Neural cell (in vitro differentiated cells): ENCODE results near the gene DST. TPM values are rescaled to one million over a fixed set of nuclear protein-coding genes. Genes with fewer than 3 reads are reported as not detected.
A peak's percentile ranks its signal among the peaks of the same experiment; 100 is the strongest.

Experiments used
- H2AFZ ChIP-seq: fragments of 200-600, 300-800 bp; sonication (generic), shearing (Covaris generic); 2 replicates; pipeline ENCODE4 v1.6.0; 2014; ENCODE audit warnings: low read depth, mild to moderate bottlenecking, antibody characterized with exemption, low read length, moderate library complexity
- H3F3A ChIP-seq: fragments of 200-600 bp; shearing (Covaris generic); 2 replicates; pipeline ENCODE4 v1.6.1; 2016; ENCODE audit warnings: mild to moderate bottlenecking, moderate library complexity, mixed read lengths, antibody characterized with exemption, low read length; ENCODE audit not compliant: insufficient read depth, poor library complexity, severe bottlenecking
- H3K27ac ChIP-seq: fragments of 200-600, 300-800 bp; sonication (generic), shearing (Covaris generic); 2 replicates; pipeline ENCODE4 v1.5.1; 2014; ENCODE audit warnings: mild to moderate bottlenecking, low read length, moderate library complexity
- H3K27me3 ChIP-seq: fragments of 300-800, 200-600 bp; sonication (generic), shearing (Covaris generic); 2 replicates; pipeline ENCODE4 v1.6.0; 2014; ENCODE audit warnings: mild to moderate bottlenecking, low read depth, low read length, moderate library complexity; ENCODE audit not compliant: insufficient read depth
- H3K36me3 ChIP-seq: fragments of 300-800, 200-600 bp; sonication (generic), shearing (Covaris generic); 2 replicates; pipeline ENCODE4 v1.5.1; 2014; ENCODE audit warnings: mild to moderate bottlenecking, antibody characterized with exemption, low read length, moderate library complexity; ENCODE audit not compliant: insufficient read depth
- H3K4me2 ChIP-seq: fragments of 300-800, 200-600 bp; sonication (generic), shearing (Covaris generic); 2 replicates; pipeline ENCODE4 v1.6.0; 2014; ENCODE audit warnings: mild to moderate bottlenecking, low read length
- H3K4me3 ChIP-seq: fragments of 300-800, 200-600 bp; sonication (generic), shearing (Covaris generic); 2 replicates; pipeline ENCODE4 v1.5.1; 2014; ENCODE audit warnings: mild to moderate bottlenecking, low read length, moderate library complexity
- H3K79me2 ChIP-seq: fragments of 200-600 bp; shearing (Covaris generic); replicated peaks from 2 replicates; pipeline ENCODE4 v1.6.0; 2014; ENCODE audit warnings: mild to moderate bottlenecking, low read length, moderate library complexity; ENCODE audit not compliant: insufficient read depth
- H3K9ac ChIP-seq: fragments of 300-800, 200-600 bp; sonication (generic), shearing (Covaris generic); 2 replicates; pipeline ENCODE4 v1.6.1; 2016; ENCODE audit warnings: mild to moderate bottlenecking, low read length, mixed read lengths
- H3K9me2 ChIP-seq: fragments of 200-600 bp; shearing (Covaris generic); 2 replicates; pipeline ENCODE4 v1.6.1; 2016; ENCODE audit warnings: mild to moderate bottlenecking, low read length, mixed read lengths; ENCODE audit not compliant: insufficient read depth
- H3K9me3 ChIP-seq: fragments of 200-600, 300-800 bp; sonication (generic), shearing (Covaris generic); 2 replicates; pipeline ENCODE4 v1.6.1; 2016; ENCODE audit warnings: mild to moderate bottlenecking, mixed run types, low read length, moderate library complexity, mixed read lengths
- H4K20me1 ChIP-seq: fragments of 200-600 bp; shearing (Covaris generic); 2 replicates; pipeline ENCODE4 v1.6.1; 2016; ENCODE audit warnings: mild to moderate bottlenecking, mixed run types; ENCODE audit not compliant: insufficient read depth
- CTCF ChIP-seq: fragments of 450-650 bp; IDR thresholded peaks from 2 replicates; pipeline ENCODE4 v1.5.1; 2014; ENCODE audit warnings: antibody characterized with exemption, mild to moderate bottlenecking, moderate library complexity; ENCODE audit not compliant: poor library complexity, severe bottlenecking
- EP300 ChIP-seq: fragments of 450-650 bp; conservative IDR thresholded peaks from 2 replicates; pipeline ENCODE4 v1.6.1; 2014; ENCODE audit warnings: antibody characterized with exemption, mild to moderate bottlenecking, moderate library complexity; ENCODE audit not compliant: poor library complexity, severe bottlenecking
- EZH2 ChIP-seq: fragments of 200-600, 300-800 bp; shearing (Covaris generic), sonication (generic); IDR thresholded peaks from 2 replicates; pipeline ENCODE4 v1.6.1; 2014; ENCODE audit warnings: antibody characterized with exemption, low read length, borderline replicate concordance, mild to moderate bottlenecking; ENCODE audit not compliant: insufficient read depth, poor library complexity, severe bottlenecking
- MXI1 ChIP-seq: fragments of 450-650 bp; conservative IDR thresholded peaks from 2 replicates; pipeline ENCODE4 v1.6.1; 2014; ENCODE audit warnings: antibody characterized with exemption, mild to moderate bottlenecking; ENCODE audit not compliant: poor library complexity, severe bottlenecking
- POLR2AphosphoS5 ChIP-seq: IDR thresholded peaks from 2 replicates; pipeline ENCODE4 v1.6.1; 2012
- RAD21 ChIP-seq: fragments of 450-650 bp; conservative IDR thresholded peaks from 2 replicates; pipeline ENCODE4 v1.6.1; 2014; ENCODE audit warnings: antibody characterized with exemption, mild to moderate bottlenecking, moderate library complexity
- REST ChIP-seq: IDR thresholded peaks from 2 replicates; pipeline ENCODE4 v1.6.1; 2012; ENCODE audit warnings: borderline replicate concordance
- SMC3 ChIP-seq: fragments of 450-650 bp; conservative IDR thresholded peaks from 2 replicates; pipeline ENCODE4 v1.6.1; 2014; ENCODE audit warnings: antibody characterized with exemption, mild to moderate bottlenecking, moderate library complexity; ENCODE audit not compliant: poor library complexity
- TAF1 ChIP-seq: IDR thresholded peaks from 2 replicates; pipeline ENCODE4 v1.6.1; 2012; ENCODE audit warnings: low read depth
- polyA plus RNA-seq: library from polyadenylated mRNA; depleted of rRNA; stranded (reverse); fragments of >200 nt; gene quantifications from 2 replicates; pipeline ENCODE4 v1.2.3, GENCODE V29; 2014

Gene DST
- polyA plus RNA-seq, 1 donor from 2014 or later: 118 TPM

- no peaks in the 10 kb centered on the region for H3K36me3 ChIP-seq
- H3F3A ChIP-seq: no peaks in the 10 kb centered on the region
- no peaks in the 10 kb centered on the region for H3K9me2 ChIP-seq
- peak; percentile 81 for TF ChIP-seq POLR2AphosphoS5
- peak; percentile 47 for TF ChIP-seq REST
- TF ChIP-seq SMC3: no peak
- TF ChIP-seq EP300: peak; percentile 91
- H3K9me3 ChIP-seq: no peaks in the 10 kb centered on the region
- H4K20me1 ChIP-seq: no peaks in the 10 kb centered on the region
- no peak overlapping the region for H3K4me2 ChIP-seq
- H3K27me3 ChIP-seq: no peaks in the 10 kb centered on the region
- H3K4me3 ChIP-seq: no peak overlapping the region
- H3K79me2 ChIP-seq: no peaks in the 10 kb centered on the region
- no peak overlapping the region for H2AFZ ChIP-seq
- H3K9ac ChIP-seq: no peak overlapping the region
- peak overlapping the region; percentile 39 for H3K27ac ChIP-seq
Observed at GRCh38 chr6:56424542-56425083, 218.1 kb downstream of the DST start.

GRCh38 chr6:56424064-56424463 lies 218.6 kb downstream of the DST start:
- H3K36me3 ChIP-seq: no peaks in the 10 kb centered on the region
- H3K9ac ChIP-seq: no peak overlapping the region
- H3K27me3 ChIP-seq: no peaks in the 10 kb centered on the region
- H3K79me2 ChIP-seq: no peaks in the 10 kb centered on the region
- no peak overlapping the region for H3K4me2 ChIP-seq
- no peak overlapping the region for H3K4me3 ChIP-seq
- H2AFZ ChIP-seq: no peak overlapping the region
- peak overlapping the region; percentile 39 for H3K27ac ChIP-seq
- no peaks in the 10 kb centered on the region for H4K20me1 ChIP-seq
- no peaks in the 10 kb centered on the region for H3F3A ChIP-seq
- H3K9me2 ChIP-seq: no peaks in the 10 kb centered on the region
- TF ChIP-seq EZH2 (no peak), POLR2AphosphoS5 (no peak), SMC3 (no peak), CTCF (no peak), MXI1 (no peak), RAD21 (no peak), EP300 (no peak), REST (no peak), TAF1 (no peak)
- H3K9me3 ChIP-seq: no peaks in the 10 kb centered on the region
